Measurements from ENCODE around the gene TACR3.
"Not testable (repeated sequence)": the region's sequence is repeated elsewhere in the genome, so short reads cannot be mapped to it uniquely, and the experiment has no call there.

Gene TACR3

GRCh38 chr4:103719830-103720207 lies at the start of gene TACR3:
Gene TACR3 (minus strand): TSS chr4:103719985. CDS start chr4:103719675, 310 bp downstream.
- Histone ChIP-seq H3K36me3 (no peaks in the 10 kb centered on the region; a peak in 1 of 22 replicates), H3K27me3 (no peaks in the 10 kb centered on the region), H4K20me1 (no peaks in the 10 kb centered on the region), H3K4me1 (no peaks in the 10 kb centered on the region), H3K27ac (no peak within 1 kb of the TSS), H3K4me3 (no peak within 1 kb of the TSS), H3K9me3 (replicated peaks in 1 of 11) (peaks cover 4 to 24% (median 13%) of the 10 kb centered on the region in 11 experiments; a peak in 14 of 22 replicates), H3K4me2 (no peak within 1 kb of the TSS), H3K9ac (no peak within 1 kb of the TSS)
- TF ChIP-seq Cebpa-rat (IDR thresholded peaks at IDR 0.05), result no peak

GRCh38 chr4:103757631-103758030 lies 37.8 kb upstream of the TACR3 start:
- H4K20me1 ChIP-seq, result no peaks in the 10 kb centered on the region
- H3K27me3 ChIP-seq, result no peaks in the 10 kb centered on the region
- no peaks in the 10 kb centered on the region for H3K9me3 ChIP-seq (replicated peaks in 1 of 11)
- no peak for TF ChIP-seq Cebpa-rat (IDR thresholded peaks at IDR 0.05)
- H3K27ac ChIP-seq, result no peak overlapping the region
- no peak overlapping the region for H3K9ac ChIP-seq
- H3K4me1 ChIP-seq, result no peaks in the 10 kb centered on the region
- H3K4me3 ChIP-seq, result no peak overlapping the region
- H3K4me2 ChIP-seq, result no peak overlapping the region
- no peaks in the 10 kb centered on the region for H3K36me3 ChIP-seq

GRCh38 chr4:103756741-103757140 lies 37.0 kb upstream of the TACR3 start:
- Histone ChIP-seq H3K27ac (no peak overlapping the region), H3K9me3 (replicated peaks in 1 of 11) (no peaks in the 10 kb centered on the region), H3K4me3 (no peak overlapping the region), H3K36me3 (no peaks in the 10 kb centered on the region), H3K9ac (no peak overlapping the region), H3K27me3 (no peaks in the 10 kb centered on the region), H4K20me1 (no peaks in the 10 kb centered on the region), H3K4me1 (no peaks in the 10 kb centered on the region), H3K4me2 (no peak overlapping the region)
- no peak for TF ChIP-seq Cebpa-rat (IDR thresholded peaks at IDR 0.05)

GRCh38 chr4:103754844-103755243 lies 35.1 kb upstream of the TACR3 start:
- no peak overlapping the region for H3K4me3 ChIP-seq
- H3K9ac ChIP-seq, result no peak overlapping the region
- TF ChIP-seq Cebpa-rat (IDR thresholded peaks at IDR 0.05), result no peak
- no peaks in the 10 kb centered on the region for H4K20me1 ChIP-seq
- no peaks in the 10 kb centered on the region for H3K4me1 ChIP-seq
- H3K36me3 ChIP-seq, result no peaks in the 10 kb centered on the region
- no peaks in the 10 kb centered on the region for H3K27me3 ChIP-seq
- no peak overlapping the region for H3K4me2 ChIP-seq
- no peak overlapping the region for H3K27ac ChIP-seq
- no peaks in the 10 kb centered on the region for H3K9me3 ChIP-seq (replicated peaks in 1 of 11)

- Histone ChIP-seq H4K20me1 (no peaks in the 10 kb centered on the region), H3K36me3 (no peaks in the 10 kb centered on the region), H3K27ac (no peak overlapping the region), H3K4me1 (no peaks in the 10 kb centered on the region), H3K9ac (no peak overlapping the region), H3K4me2 (no peak overlapping the region), H3K4me3 (no peak overlapping the region), H3K27me3 (no peaks in the 10 kb centered on the region), H3K9me3 (replicated peaks in 1 of 11) (no peaks in the 10 kb centered on the region)
- no peak for TF ChIP-seq Cebpa-rat (IDR thresholded peaks at IDR 0.05)
These were observed 34.3 kb upstream of the TACR3 start for GRCh38 chr4:103753868-103754653.

- H3K27me3 ChIP-seq, H3K27ac ChIP-seq, H3K4me1 ChIP-seq, H3K9ac ChIP-seq, H4K20me1 ChIP-seq, H3K4me3 ChIP-seq, H3K4me2 ChIP-seq, H3K36me3 ChIP-seq: not testable (repeated sequence)
- peaks cover 4 to 24% (median 13%) of the 10 kb centered on the region in 11 experiments; a peak in 14 of 22 replicates for H3K9me3 ChIP-seq (replicated peaks in 1 of 11)
These were observed 3.4 kb upstream of the TACR3 start for GRCh38 chr4:103723150-103723549.

- no peak overlapping the region for H3K27ac ChIP-seq
- peaks cover 4 to 24% (median 13%) of the 10 kb centered on the region in 11 experiments; a peak in 14 of 22 replicates for H3K9me3 ChIP-seq (replicated peaks in 1 of 11)
- H3K36me3 ChIP-seq, result no peaks in the 10 kb centered on the region; a peak in 1 of 22 replicates
- H3K27me3 ChIP-seq, result no peaks in the 10 kb centered on the region
- no peak overlapping the region for H3K4me2 ChIP-seq
- no peak overlapping the region for H3K4me3 ChIP-seq
- 0 out of 22 replicates have a peak, but pooled peaks of 1 of the 11 experiments have one; percentile 21 for TF ChIP-seq Cebpa-rat (IDR thresholded peaks at IDR 0.05)
- no peaks in the 10 kb centered on the region for H4K20me1 ChIP-seq
- no peak overlapping the region for H3K9ac ChIP-seq
- no peaks in the 10 kb centered on the region for H3K4me1 ChIP-seq
These were observed 1.5 kb upstream of the TACR3 start for GRCh38 chr4:103721251-103721650.

GRCh38 chr4:103720661-103721060 lies 876 bp upstream of the TACR3 start:
- Histone ChIP-seq H3K4me2 (no peak overlapping the region), H3K9ac (no peak overlapping the region), H3K9me3 (replicated peaks in 1 of 11) (peaks cover 4 to 24% (median 13%) of the 10 kb centered on the region in 11 experiments; a peak in 14 of 22 replicates), H3K27ac (no peak overlapping the region), H3K4me1 (no peaks in the 10 kb centered on the region), H3K36me3 (no peaks in the 10 kb centered on the region; a peak in 1 of 22 replicates), H4K20me1 (no peaks in the 10 kb centered on the region), H3K4me3 (no peak overlapping the region), H3K27me3 (no peaks in the 10 kb centered on the region)
- TF ChIP-seq Cebpa-rat (IDR thresholded peaks at IDR 0.05), result no peak

GRCh38 chr4:103719105-103719829 lies 518 bp downstream of the TACR3 start:
- no peaks in the 10 kb centered on the region for H3K4me1 ChIP-seq
- no peak overlapping the region for H3K4me3 ChIP-seq
- peaks cover 4 to 24% (median 13%) of the 10 kb centered on the region in 11 experiments; a peak in 14 of 22 replicates for H3K9me3 ChIP-seq (replicated peaks in 1 of 11)
- H3K27ac ChIP-seq, result no peak overlapping the region
- no peak overlapping the region for H3K4me2 ChIP-seq
- no peak overlapping the region for H3K9ac ChIP-seq
- no peaks in the 10 kb centered on the region for H4K20me1 ChIP-seq
- H3K36me3 ChIP-seq, result no peaks in the 10 kb centered on the region; a peak in 1 of 22 replicates
- TF ChIP-seq Cebpa-rat (IDR thresholded peaks at IDR 0.05), result no peak
- no peaks in the 10 kb centered on the region for H3K27me3 ChIP-seq
